ENCODE results near the gene LMAN1L. TPM values are rescaled to one million over a fixed set of nuclear protein-coding genes. Genes with fewer than 3 reads are reported as not detected.
"Not testable (repeated sequence)": the region's sequence is repeated elsewhere in the genome, so short reads cannot be mapped to it uniquely, and the experiment has no call there.

The LMAN1L gene
- total RNA-seq, 1 donor from 2014 or later, result 2.2 TPM

GRCh38 chr15:74784426-74785193 lies 28.0 kb upstream of the LMAN1L start:
- ATAC-seq (ENCODE audit: low read depth), result no peak
- no peaks in the 10 kb centered on the region for H3K27me3 Mint-ChIP-seq
- no peaks in the 10 kb centered on the region for H3K9me3 Mint-ChIP-seq
- TF ChIP-seq CTCF (IDR thresholded peaks at IDR 0.05), result no peak
- peak overlapping the region; percentile 94 for H3K4me3 Mint-ChIP-seq
- H3K36me3 Mint-ChIP-seq (ENCODE audit: low read depth), result peaks cover 60% of the 10 kb centered on the region
- H3K4me1 Mint-ChIP-seq, result peaks cover 81% of the 10 kb centered on the region
- ChIA-PET POLR2A (interaction anchor here (1.0 to 32.5 kb wide), 7 partner anchors 5 to 400 kb away, joined by 3 to 2569 read pairs (median 6); partner anchors contain the start of genes CLK3, CSK and FAM219B), CTCF (interaction anchor here (0.9 to 18.7 kb wide), 7 partner anchors 13 to 166 kb away, joined by 3 to 1146 read pairs (median 3); no protein-coding TSS in a partner anchor)
- no peak for DNase-seq
- intact Hi-C loops (cut with micrococcal nuclease), result loop anchor here (5.0 kb wide), 4 partner anchors 242 to 792 kb away; partner anchors contain the start of genes ARID3B, NEIL1, PML and SIN3A
- peak overlapping the region; percentile 99 for H3K27ac Mint-ChIP-seq

- intact Hi-C loops (cut with micrococcal nuclease), result loop anchor here (2.0 to 5.0 kb wide), 4 partner anchors 243 to 667 kb away; partner anchors contain the start of genes ARID3B, NEIL1 and SIN3A
- ChIA-PET POLR2A (interaction anchor here (0.6 to 32.5 kb wide), 5 partner anchors 6 to 382 kb away, joined by 3 to 2569 read pairs (median 21); partner anchors contain the start of gene CSK), CTCF (interaction anchor here (0.6 to 26.2 kb wide), 6 partner anchors 9 to 165 kb away, joined by 3 to 1146 read pairs (median 68); partner anchors contain the start of gene CSK)
- DNase-seq, result no peak
- peaks cover 81% of the 10 kb centered on the region for H3K4me1 Mint-ChIP-seq
- H3K27ac Mint-ChIP-seq, result peak overlapping the region; percentile 99
- no peaks in the 10 kb centered on the region for H3K9me3 Mint-ChIP-seq
- ATAC-seq (ENCODE audit: low read depth), result no peak
- TF ChIP-seq CTCF (IDR thresholded peaks at IDR 0.05), result no peak
- H3K36me3 Mint-ChIP-seq (ENCODE audit: low read depth), result peaks cover 65% of the 10 kb centered on the region
- H3K4me3 Mint-ChIP-seq, result peak overlapping the region; percentile 94
- H3K27me3 Mint-ChIP-seq, result no peaks in the 10 kb centered on the region
Observed at GRCh38 chr15:74785194-74786032, 27.2 kb upstream of the LMAN1L start.

GRCh38 chr15:74786081-74786480 lies 26.6 kb upstream of the LMAN1L start:
- Mint-ChIP-seq H3K36me3 (ENCODE audit: low read depth) (peaks cover 64% of the 10 kb centered on the region), H3K27ac (peak overlapping the region; percentile 99), H3K4me1 (peaks cover 81% of the 10 kb centered on the region), H3K4me3 (peak overlapping the region; percentile 94)
- H3K27me3 Mint-ChIP-seq; DNase-seq; H3K9me3 Mint-ChIP-seq; ATAC-seq (ENCODE audit: low read depth): not testable (repeated sequence)
- POLR2A ChIA-PET, result interaction anchor here (0.6 to 32.5 kb wide), 6 partner anchors 6 to 389 kb away, joined by 3 to 2569 read pairs (median 21); partner anchors contain the start of gene CSK
- intact Hi-C loops (cut with micrococcal nuclease), result loop anchor here (2.0 to 5.0 kb wide), 4 partner anchors 244 to 666 kb away; partner anchors contain the start of genes ARID3B, NEIL1 and SIN3A
- CTCF ChIA-PET, result interaction anchor here (0.6 to 26.2 kb wide), 5 partner anchors 10 to 115 kb away, joined by 3 to 1146 read pairs (median 7); partner anchors contain the start of gene CSK

GRCh38 chr15:74786551-74787165 lies 26.0 kb upstream of the LMAN1L start:
- ATAC-seq (ENCODE audit: low read depth) (no peak), DNase-seq (no peak)
- ChIA-PET CTCF (interaction anchor here (0.8 to 26.2 kb wide), 6 partner anchors 10 to 164 kb away, joined by 3 to 1146 read pairs (median 6); partner anchors contain the start of gene CSK), POLR2A (interaction anchor here (0.7 to 32.5 kb wide), 18 partner anchors 6 to 667 kb away, joined by 3 to 2569 read pairs (median 7); partner anchors contain the start of genes COX5A, CSK, FAM219B and MPI)
- H3K27ac Mint-ChIP-seq, result peak overlapping the region; percentile 99
- TF ChIP-seq CTCF (IDR thresholded peaks at IDR 0.05), result no peak
- H3K27me3 Mint-ChIP-seq, result no peaks in the 10 kb centered on the region
- H3K4me1 Mint-ChIP-seq, result peaks cover 82% of the 10 kb centered on the region
- intact Hi-C loops (cut with micrococcal nuclease), result loop anchor here (1.0 to 5.0 kb wide), 5 partner anchors 9 to 666 kb away; partner anchors contain the start of genes ARID3B, NEIL1 and SIN3A
- peaks cover 64% of the 10 kb centered on the region for H3K36me3 Mint-ChIP-seq (ENCODE audit: low read depth)
- H3K4me3 Mint-ChIP-seq, result peak overlapping the region; percentile 89
- no peaks in the 10 kb centered on the region for H3K9me3 Mint-ChIP-seq

All from activated B cell treated with CpG ODN at 0.5 μM for 24 hours (primary cell).